Glutamatergic neuron (in vitro differentiated cells): ENCODE data around the gene SUGP2. TPM values are rescaled to one million over a fixed set of nuclear protein-coding genes. Genes with fewer than 3 reads are reported as not detected.

Experiments used
- DNase-seq: peaks from one replicate; pipeline ENCODE4 v3.0.0; 2022
- H3K27ac Mint-ChIP-seq: one replicate; pipeline ENCODE4 v1.8.0; 2020; ENCODE audit warnings: mild to moderate bottlenecking, mixed read lengths, inconsistent platforms; ENCODE audit not compliant: unreplicated experiment
- H3K27me3 Mint-ChIP-seq: one replicate; pipeline ENCODE4 v1.8.0; 2020; ENCODE audit warnings: mild to moderate bottlenecking, moderate library complexity, mixed read lengths, inconsistent platforms; ENCODE audit not compliant: unreplicated experiment
- H3K36me3 Mint-ChIP-seq: one replicate; pipeline ENCODE4 v1.8.0; 2020; ENCODE audit warnings: mild to moderate bottlenecking, mixed read lengths, inconsistent platforms; ENCODE audit not compliant: unreplicated experiment
- H3K4me1 Mint-ChIP-seq: one replicate; pipeline ENCODE4 v1.8.0; 2020; ENCODE audit warnings: mild to moderate bottlenecking, low read depth, mixed read lengths, inconsistent platforms; ENCODE audit not compliant: unreplicated experiment
- H3K4me3 Mint-ChIP-seq: one replicate; pipeline ENCODE4 v1.8.0; 2020; ENCODE audit warnings: mild to moderate bottlenecking, mixed read lengths, inconsistent platforms; ENCODE audit not compliant: unreplicated experiment
- H3K9me3 Mint-ChIP-seq: one replicate; pipeline ENCODE4 v1.8.0; 2020; ENCODE audit warnings: mild to moderate bottlenecking, moderate library complexity, mixed read lengths, inconsistent platforms; ENCODE audit not compliant: unreplicated experiment
- CTCF ChIP-seq: fragments of 200-600 bp; sonication (generic); IDR thresholded peaks from one replicate; pipeline ENCODE4 v1.5.0; 2021; ENCODE audit not compliant: partially characterized antibody, unreplicated experiment
- total RNA-seq: library from RNA; stranded (reverse); fragmentation: NEBNext Ultra II Directional; extraction: Animal tissue kit (Norgen Biotek cat#: 25700); gene quantifications from one replicate; pipeline ENCODE4 v1.2.1, GENCODE V29; 2021; ENCODE audit not compliant: unreplicated experiment

The SUGP2 gene
- total RNA-seq, 1 donor from 2014 or later, result 201 TPM

GRCh38 chr19:18980432-18981020 is 52.8 kb downstream of the SUGP2 start:
- no peak for TF ChIP-seq CTCF
- Mint-ChIP-seq H3K9me3 (peaks cover 1% of the 10 kb centered on the region), H3K36me3 (no peaks in the 10 kb centered on the region), H3K27me3 (peaks cover 3% of the 10 kb centered on the region), H3K27ac (no peak overlapping the region), H3K4me3 (no peak overlapping the region), H3K4me1 (no peaks in the 10 kb centered on the region)
- DNase-seq, result no peak

- Mint-ChIP-seq H3K36me3 (no peaks in the 10 kb centered on the region), H3K27me3 (peaks cover 3% of the 10 kb centered on the region), H3K9me3 (no peaks in the 10 kb centered on the region)
Measured at GRCh38 chr19:18978616-18979015, 54.7 kb downstream of the SUGP2 start.

GRCh38 chr19:18975869-18976268 is 57.4 kb downstream of the SUGP2 start:
- Mint-ChIP-seq H3K36me3 (no peaks in the 10 kb centered on the region), H3K9me3 (no peaks in the 10 kb centered on the region), H3K27ac (no peak overlapping the region), H3K4me3 (no peak overlapping the region), H3K27me3 (no peaks in the 10 kb centered on the region), H3K4me1 (no peaks in the 10 kb centered on the region)
- DNase-seq, result no peak
- TF ChIP-seq CTCF, result no peak

More at GRCh38 chr19:18978616-18979015, 54.7 kb downstream of the SUGP2 start:
- TF ChIP-seq CTCF, result no peak
- Mint-ChIP-seq H3K4me1 (no peaks in the 10 kb centered on the region), H3K27ac (no peak overlapping the region), H3K4me3 (no peak overlapping the region)
- DNase-seq, result no peak

GRCh38 chr19:18975011-18975410 is 58.3 kb downstream of the SUGP2 start:
- H3K9me3 Mint-ChIP-seq, result no peaks in the 10 kb centered on the region
- no peak overlapping the region for H3K4me3 Mint-ChIP-seq
- H3K4me1 Mint-ChIP-seq, result no peaks in the 10 kb centered on the region
- no peaks in the 10 kb centered on the region for H3K36me3 Mint-ChIP-seq
- DNase-seq, result no peak
- H3K27me3 Mint-ChIP-seq, result no peaks in the 10 kb centered on the region
- H3K27ac Mint-ChIP-seq, result no peak overlapping the region
- no peak for TF ChIP-seq CTCF

- no peaks in the 10 kb centered on the region for H3K4me1 Mint-ChIP-seq
- H3K27ac Mint-ChIP-seq, result no peak overlapping the region
- no peaks in the 10 kb centered on the region for H3K9me3 Mint-ChIP-seq
- no peak for TF ChIP-seq CTCF
- no peak overlapping the region for H3K4me3 Mint-ChIP-seq
- no peaks in the 10 kb centered on the region for H3K36me3 Mint-ChIP-seq
- H3K27me3 Mint-ChIP-seq, result no peaks in the 10 kb centered on the region
- DNase-seq, result no peak
Measured at GRCh38 chr19:18972851-18973250, 60.5 kb downstream of the SUGP2 start.
